ENCODE data around the gene SOX14.

The SOX14 gene

GRCh38 chr3:137768361-137769321 is 4.5 kb downstream of the SOX14 start:
- DNase-seq (ENCODE audit: low read depth) = no peak

DNA sequence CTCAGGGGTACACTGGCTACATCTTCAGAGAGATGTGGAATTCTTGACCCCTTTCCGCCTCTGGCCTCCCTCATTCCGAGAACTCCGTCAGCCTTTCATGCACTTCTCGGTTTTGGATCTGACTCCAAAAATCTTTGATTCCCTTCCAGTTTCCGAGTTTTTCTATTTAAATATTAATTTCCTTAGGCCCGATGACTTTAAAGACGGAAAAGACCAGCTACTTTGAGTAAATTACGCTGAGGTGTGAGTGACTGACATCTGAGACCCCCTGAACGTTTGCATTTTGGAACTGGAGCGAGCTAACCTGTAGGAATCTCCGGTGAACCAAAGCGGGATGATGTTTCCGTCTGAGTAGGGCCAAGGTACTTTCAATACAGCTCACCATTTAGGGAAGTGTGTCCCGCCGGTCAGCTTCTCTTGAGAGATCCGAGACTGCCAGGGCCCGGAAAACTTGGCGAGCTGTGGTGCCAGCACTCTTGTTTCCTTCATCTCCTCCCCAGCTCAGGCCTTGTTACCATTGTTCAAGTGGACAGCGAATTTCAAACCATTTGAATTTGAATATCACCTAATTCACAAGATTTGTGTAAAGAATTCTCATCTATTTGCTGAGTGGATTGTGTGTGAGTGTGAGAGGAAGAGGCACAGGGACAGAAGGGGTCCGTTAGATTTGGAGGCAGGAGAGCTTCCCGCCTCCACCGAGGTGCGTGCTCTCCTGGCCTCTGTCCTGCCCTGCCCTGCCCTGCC is 5.4 kb downstream of the SOX14 start:
- DNase-seq (ENCODE audit: low read depth) = no peak

DNA sequence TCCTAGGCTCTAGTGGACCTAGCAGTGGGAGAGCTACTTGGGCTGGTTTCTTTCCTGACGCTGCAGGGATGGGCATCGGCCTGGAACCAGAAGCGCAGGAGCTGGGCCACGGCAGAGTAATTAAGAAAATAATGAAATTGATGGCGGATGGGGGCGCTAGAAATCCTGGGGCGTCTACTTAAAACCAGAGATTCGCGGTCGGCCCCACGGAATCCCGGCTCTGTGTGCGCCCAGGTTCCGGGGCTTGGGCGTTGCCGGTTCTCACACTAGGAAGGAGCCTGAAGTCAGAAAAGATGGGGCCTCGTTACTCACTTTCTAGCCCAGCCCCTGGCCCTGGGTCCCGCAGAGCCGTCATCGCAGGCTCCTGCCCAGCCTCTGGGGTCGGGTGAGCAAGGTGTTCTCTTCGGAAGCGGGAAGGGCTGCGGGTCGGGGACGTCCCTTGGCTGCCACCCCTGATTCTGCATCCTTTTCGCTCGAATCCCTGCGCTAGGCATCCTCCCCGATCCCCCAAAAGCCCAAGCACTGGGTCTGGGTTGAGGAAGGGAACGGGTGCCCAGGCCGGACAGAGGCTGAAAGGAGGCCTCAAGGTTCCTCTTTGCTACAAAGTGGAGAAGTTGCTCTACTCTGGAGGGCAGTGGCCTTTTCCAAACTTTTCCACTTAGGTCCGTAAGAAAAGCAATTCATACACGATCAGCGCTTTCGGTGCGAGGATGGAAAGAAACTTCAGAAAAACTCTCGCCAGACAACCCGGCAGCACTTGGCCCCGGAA is 6.1 kb downstream of the SOX14 start:
- DNase-seq (ENCODE audit: low read depth) = no peak

DNA sequence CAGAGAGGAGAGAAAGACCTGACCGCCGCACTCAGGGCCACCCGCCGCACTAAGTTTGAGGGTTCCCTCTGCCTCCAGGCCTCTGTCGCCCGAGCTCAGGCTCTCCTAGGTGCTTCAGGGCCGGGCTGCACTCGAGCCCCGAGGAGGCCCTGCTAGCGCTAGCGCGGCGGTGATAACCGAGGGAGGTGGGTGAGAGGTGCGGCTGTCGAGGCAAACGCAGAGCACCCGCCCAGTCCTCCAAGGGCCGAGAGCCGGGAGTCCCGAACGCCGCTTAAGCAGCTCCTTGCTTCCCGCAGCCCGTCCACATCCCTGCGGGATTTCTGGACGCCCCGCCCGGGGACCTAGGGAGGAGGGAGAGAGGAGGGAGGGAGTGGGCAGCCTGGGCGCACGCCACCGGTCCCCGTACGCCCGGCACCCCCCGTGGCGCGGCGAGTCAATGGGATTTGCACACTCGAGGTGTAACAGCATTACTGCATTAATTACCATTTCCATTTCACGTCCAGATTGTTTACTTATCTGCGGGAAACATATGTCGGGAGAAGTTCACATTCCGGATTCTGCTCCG is 6.8 kb downstream of the SOX14 start:
- no peak for DNase-seq (ENCODE audit: low read depth)

GRCh38 chr3:137771401-137772213 is 7.5 kb downstream of the SOX14 start:
- DNase-seq (ENCODE audit: low read depth) = no peak

- no peak for DNase-seq (ENCODE audit: low read depth)
Observed at GRCh38 chr3:137772214-137772955, 8.3 kb downstream of the SOX14 start.

DNA sequence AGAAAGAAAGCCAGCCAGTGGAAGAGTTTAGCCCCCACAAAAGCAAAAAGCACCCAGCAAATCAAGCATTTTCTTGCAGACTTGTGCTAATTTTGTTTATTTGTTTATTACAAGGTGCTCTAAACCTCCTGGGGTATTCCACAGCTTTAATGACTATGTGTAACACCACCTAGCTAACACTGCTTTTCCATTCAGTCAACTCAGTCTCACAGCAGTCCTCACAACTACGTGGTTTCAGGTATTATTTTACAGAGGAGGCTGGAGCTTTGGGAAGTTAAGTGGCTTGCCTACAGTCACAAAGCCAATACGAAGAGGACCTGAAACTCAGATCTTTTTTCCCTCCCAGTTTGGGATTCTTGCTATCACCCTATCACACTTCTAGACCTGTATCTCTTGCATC is 14.8 kb downstream of the SOX14 start:
- no peak for DNase-seq (ENCODE audit: low read depth)

GRCh38 chr3:137787529-137787928 is 23.4 kb downstream of the SOX14 start:
- no peak for DNase-seq (ENCODE audit: low read depth)

GRCh38 chr3:137789236-137789635 is 25.1 kb downstream of the SOX14 start:
- no peak for DNase-seq (ENCODE audit: low read depth)

DNA sequence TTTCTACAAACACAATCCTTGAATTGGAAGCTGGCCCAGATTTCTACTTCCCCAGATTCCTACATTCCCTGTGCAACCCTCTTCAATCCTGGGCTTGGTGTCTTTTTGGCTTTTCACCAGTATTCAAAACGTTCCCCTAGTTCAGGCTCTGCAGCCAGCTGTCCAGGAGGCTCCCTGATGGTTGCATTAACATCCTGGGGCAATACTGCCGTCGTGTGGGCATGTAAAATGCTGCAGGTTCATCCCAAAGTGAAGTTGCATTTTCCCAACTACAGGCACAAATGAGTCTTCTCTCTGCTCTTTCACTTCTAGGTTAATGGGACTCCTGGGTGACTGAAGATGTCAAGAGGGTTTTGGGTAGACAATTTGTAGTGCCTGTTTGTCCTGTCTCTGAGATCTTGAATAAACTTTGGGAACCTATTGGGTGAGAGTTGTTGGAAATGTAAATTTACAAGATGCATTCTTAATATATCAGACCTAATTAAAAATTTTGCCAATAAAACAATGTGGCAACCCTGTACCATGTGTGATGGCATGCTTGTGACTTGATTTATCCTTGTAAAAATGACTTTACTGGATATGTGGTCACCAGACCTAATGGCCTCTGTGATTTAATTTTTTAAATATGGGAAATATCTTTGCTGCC is 28.6 kb downstream of the SOX14 start:
- DNase-seq (ENCODE audit: low read depth) = no peak

GRCh38 chr3:137796993-137797392 is 32.9 kb downstream of the SOX14 start:
- no peak for DNase-seq (ENCODE audit: low read depth)

DNA sequence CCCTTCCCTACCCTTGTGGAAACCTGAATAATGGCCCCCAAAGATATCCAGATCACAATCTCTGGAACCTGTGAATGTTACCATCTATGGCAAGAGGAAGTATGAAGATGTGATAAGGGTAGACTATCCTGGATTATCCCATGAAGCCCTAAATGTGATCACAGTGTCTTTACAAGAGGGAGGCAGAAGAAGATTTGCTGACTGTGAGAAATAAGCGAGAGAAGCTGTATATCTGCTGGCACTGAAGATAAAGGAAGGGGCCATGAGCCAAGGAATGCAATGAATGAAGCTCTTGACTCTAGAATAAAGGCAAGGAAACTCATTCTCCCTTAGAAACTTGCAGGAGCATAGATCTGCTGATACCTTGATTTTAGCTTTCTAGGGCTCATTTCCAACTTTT is 39.1 kb downstream of the SOX14 start:
- no peak for DNase-seq (ENCODE audit: low read depth)

DNA sequence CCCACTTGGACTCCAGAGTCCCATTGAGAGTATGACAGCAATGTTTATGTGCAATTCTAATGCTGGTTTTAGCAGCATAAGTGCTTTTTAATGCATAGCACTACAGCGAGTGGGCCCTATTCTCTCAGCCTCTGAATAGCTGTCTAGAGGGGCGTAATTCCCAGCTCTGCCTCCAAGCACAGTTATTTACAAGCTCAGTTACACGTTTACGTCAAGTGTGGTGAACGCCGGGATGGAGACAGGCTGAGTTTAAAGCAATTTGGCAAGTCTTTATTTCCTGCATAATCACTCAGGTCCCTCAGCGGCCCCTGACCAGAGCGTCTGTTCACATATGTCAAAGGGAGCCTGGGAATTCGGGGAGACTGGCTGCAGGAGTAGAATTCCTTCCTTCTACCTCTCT is 43.9 kb downstream of the SOX14 start:
- no peak for DNase-seq (ENCODE audit: low read depth)

GRCh38 chr3:137809509-137809908 is 45.4 kb downstream of the SOX14 start:
- DNase-seq (ENCODE audit: low read depth) = no peak

DNA sequence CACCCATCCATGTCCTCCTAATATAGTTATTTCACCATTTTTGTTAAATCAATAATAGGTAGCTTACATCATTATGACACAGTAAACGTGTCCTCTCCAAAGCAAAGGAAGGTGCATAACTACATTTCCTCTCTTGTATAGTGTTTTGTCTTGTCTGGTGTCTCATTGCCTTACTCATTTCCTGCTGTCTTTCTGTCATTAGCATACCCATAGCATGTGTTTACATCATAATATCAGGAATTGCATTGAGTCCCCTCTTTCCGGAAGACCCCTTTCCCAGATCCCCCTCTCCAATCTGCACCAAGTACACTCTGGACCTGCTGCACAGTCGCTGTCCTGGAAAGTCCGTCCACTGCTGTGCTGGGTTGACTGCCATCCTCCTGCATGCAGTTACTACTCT is 47.9 kb downstream of the SOX14 start:
- DNase-seq (ENCODE audit: low read depth) = no peak

GRCh38 chr3:137815251-137815650 is 51.1 kb downstream of the SOX14 start:
- DNase-seq (ENCODE audit: low read depth) = no peak

Measured in stimulated activated CD8-positive, alpha-beta memory T cell treated with anti-CD3 and anti-CD28 coated beads, Interleukin-7, amount 100 ng/mL, for 24 hours (primary cell).